HG02571 (cell line): Measurements from ENCODE around the gene ME3.

Source experiments
- ATAC-seq: cut with Tn5 transposase; IDR thresholded peaks from one replicate; pipeline ENCODE4 v1.9.1; 2021; ENCODE audit warnings: mild to moderate bottlenecking, moderate library complexity; ENCODE audit not compliant: unreplicated experiment

ME3 gene

GRCh38 chr11:86398106-86398505 lies 274.3 kb downstream of the ME3 start:
- ATAC-seq = no peak

- ATAC-seq = no peak
Observed at GRCh38 chr11:86397351-86397750, 275.1 kb downstream of the ME3 start.

- ATAC-seq = no peak
Observed at GRCh38 chr11:86396396-86396795, 276.0 kb downstream of the ME3 start.

GRCh38 chr11:86395061-86395551 lies 277.3 kb downstream of the ME3 start:
- ATAC-seq = no peak
